Pulmonary artery endothelial cell (primary cell): Measurements from ENCODE around the gene MAGI1. TPM values are rescaled to one million over a fixed set of nuclear protein-coding genes. Genes with fewer than 3 reads are reported as not detected.
A peak's percentile ranks its signal among the peaks of the same experiment; 100 is the strongest.

Experiments
- DNase-seq: peaks from one replicate; pipeline ENCODE4 v3.0.0-alpha.2; 2011; ENCODE audit warnings: low read depth, low spot score
- total RNA-seq: library from RNA; depleted of rRNA; stranded (reverse); fragments of >200 nt; gene quantifications from 2 replicates; pipeline ENCODE4 v1.2.3, GENCODE V29; 2014

MAGI1 gene
- total RNA-seq, 1 donor from 2014 or later: 24.5 TPM

- no peak for DNase-seq
Observed at GRCh38 chr3:65946438-65946837, 92.3 kb downstream of the MAGI1 start.

- no peak for DNase-seq
Observed at GRCh38 chr3:65945953-65946352, 92.8 kb downstream of the MAGI1 start.

GRCh38 chr3:65945480-65945879 is 93.2 kb downstream of the MAGI1 start:
- DNase-seq: no peak

- no peak for DNase-seq
Observed at GRCh38 chr3:65944252-65944651, 94.5 kb downstream of the MAGI1 start.

- no peak for DNase-seq
Observed at GRCh38 chr3:65939801-65940246, 98.9 kb downstream of the MAGI1 start.

- no peak for DNase-seq
Observed at GRCh38 chr3:65939184-65939583, 99.5 kb downstream of the MAGI1 start.

GRCh38 chr3:65938676-65939075 is 100.0 kb downstream of the MAGI1 start:
- DNase-seq: no peak

- DNase-seq: no peak
Observed at GRCh38 chr3:65938147-65938546, 100.6 kb downstream of the MAGI1 start.

GRCh38 chr3:65936908-65937638 is 101.6 kb downstream of the MAGI1 start:
- DNase-seq: no peak

- DNase-seq: no peak
Observed at GRCh38 chr3:65935724-65936123, 103.0 kb downstream of the MAGI1 start.

GRCh38 chr3:65930648-65931047 is 108.1 kb downstream of the MAGI1 start:
- DNase-seq: no peak

GRCh38 chr3:65928110-65928509 is 110.6 kb downstream of the MAGI1 start:
- DNase-seq: no peak

GRCh38 chr3:65927576-65927975 is 111.1 kb downstream of the MAGI1 start:
- DNase-seq: no peak

GRCh38 chr3:65925254-65925954 is 113.3 kb downstream of the MAGI1 start:
- no peak for DNase-seq

GRCh38 chr3:65924762-65925161 is 114.0 kb downstream of the MAGI1 start:
- DNase-seq: no peak

- no peak for DNase-seq
Observed at GRCh38 chr3:65922441-65922840, 116.3 kb downstream of the MAGI1 start.

GRCh38 chr3:65919826-65920225 is 118.9 kb downstream of the MAGI1 start:
- no peak for DNase-seq

GRCh38 chr3:65915477-65915876 is 123.2 kb downstream of the MAGI1 start:
- DNase-seq: peak; percentile 10

- no peak for DNase-seq
Observed at GRCh38 chr3:65914740-65915367, 123.9 kb downstream of the MAGI1 start.

- DNase-seq: no peak
Observed at GRCh38 chr3:65914032-65914739, 124.5 kb downstream of the MAGI1 start.

GRCh38 chr3:65912647-65913046 is 126.1 kb downstream of the MAGI1 start:
- DNase-seq: no peak

GRCh38 chr3:65908588-65908987 is 130.1 kb downstream of the MAGI1 start:
- DNase-seq: no peak
